Choroid plexus epithelial cell (primary cell): ENCODE data around the gene PRR23E.

ENCODE experiments used
- DNase-seq: peaks from one replicate; pipeline ENCODE4 v3.0.0-alpha.2; 2010; ENCODE audit warnings: low read depth
- H3K4me3 ChIP-seq: 2 replicates; pipeline ENCODE4 v1.5.1; 2011; ENCODE audit warnings: low read depth, mild to moderate bottlenecking, control low read depth, low read length, moderate library complexity
- TF ChIP-seq, protein P1 (sequence below): conservative IDR thresholded peaks from 2 replicates; pipeline ENCODE4 v1.5.1; 2011; ENCODE audit warnings: low read depth, mild to moderate bottlenecking, control low read depth, inconsistent platforms, low read length, moderate library complexity

PRR23E gene

DNA sequence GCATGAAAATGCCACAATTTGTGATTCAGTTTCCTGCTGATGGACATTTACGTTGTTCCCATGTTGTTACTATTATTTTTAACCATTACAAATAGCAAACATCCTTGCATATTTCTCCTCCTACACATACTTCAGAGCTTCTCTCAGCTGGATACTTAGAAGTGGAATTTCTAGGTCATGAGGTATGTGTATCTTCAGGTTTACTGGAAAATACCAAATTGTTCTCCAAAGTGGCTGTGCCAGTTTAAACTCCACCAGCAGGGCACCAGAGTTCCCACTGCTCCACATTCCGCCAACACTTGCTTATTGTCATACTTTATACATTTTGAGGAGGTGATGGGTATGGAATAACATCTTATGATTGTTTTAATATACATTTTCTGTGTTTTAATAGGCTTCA is 45.7 kb downstream of the PRR23E start:
- H3K4me3 ChIP-seq: no peak overlapping the region
- TF ChIP-seq, protein P1, sequence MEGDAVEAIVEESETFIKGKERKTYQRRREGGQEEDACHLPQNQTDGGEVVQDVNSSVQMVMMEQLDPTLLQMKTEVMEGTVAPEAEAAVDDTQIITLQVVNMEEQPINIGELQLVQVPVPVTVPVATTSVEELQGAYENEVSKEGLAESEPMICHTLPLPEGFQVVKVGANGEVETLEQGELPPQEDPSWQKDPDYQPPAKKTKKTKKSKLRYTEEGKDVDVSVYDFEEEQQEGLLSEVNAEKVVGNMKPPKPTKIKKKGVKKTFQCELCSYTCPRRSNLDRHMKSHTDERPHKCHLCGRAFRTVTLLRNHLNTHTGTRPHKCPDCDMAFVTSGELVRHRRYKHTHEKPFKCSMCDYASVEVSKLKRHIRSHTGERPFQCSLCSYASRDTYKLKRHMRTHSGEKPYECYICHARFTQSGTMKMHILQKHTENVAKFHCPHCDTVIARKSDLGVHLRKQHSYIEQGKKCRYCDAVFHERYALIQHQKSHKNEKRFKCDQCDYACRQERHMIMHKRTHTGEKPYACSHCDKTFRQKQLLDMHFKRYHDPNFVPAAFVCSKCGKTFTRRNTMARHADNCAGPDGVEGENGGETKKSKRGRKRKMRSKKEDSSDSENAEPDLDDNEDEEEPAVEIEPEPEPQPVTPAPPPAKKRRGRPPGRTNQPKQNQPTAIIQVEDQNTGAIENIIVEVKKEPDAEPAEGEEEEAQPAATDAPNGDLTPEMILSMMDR: no peak
- peak; percentile 36 for DNase-seq

DNA sequence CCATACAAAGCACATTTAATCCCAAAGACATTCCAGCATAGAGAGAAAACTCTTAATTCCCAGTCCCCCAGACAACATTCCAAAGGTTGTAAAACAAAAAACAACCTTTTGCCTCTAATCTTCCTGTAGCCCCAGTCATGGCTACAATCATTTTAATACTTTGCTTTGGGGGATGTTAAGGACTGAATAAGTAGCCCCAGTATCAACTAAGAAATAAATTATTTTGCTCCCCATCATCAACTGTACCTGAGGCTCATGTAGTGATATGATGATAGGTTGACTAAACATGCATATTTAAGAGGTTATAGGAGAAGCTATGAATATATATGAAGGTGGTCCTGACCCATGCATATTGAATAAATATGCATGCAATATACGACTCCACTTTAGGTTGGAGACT is 54.4 kb downstream of the PRR23E start:
- H3K4me3 ChIP-seq: no peak overlapping the region
- TF ChIP-seq, protein P1: no peak
- DNase-seq: no peak
